HCEC 1CT (cell line): ENCODE data around the gene RFT1.

Source experiments
- DNase-seq: peaks from one replicate; pipeline ENCODE4 v3.0.0-alpha.2; 2017

Gene RFT1

GRCh38 chr3:53149699-53150098, 19.5 kb upstream of the RFT1 start:
- no peak for DNase-seq

DNA sequence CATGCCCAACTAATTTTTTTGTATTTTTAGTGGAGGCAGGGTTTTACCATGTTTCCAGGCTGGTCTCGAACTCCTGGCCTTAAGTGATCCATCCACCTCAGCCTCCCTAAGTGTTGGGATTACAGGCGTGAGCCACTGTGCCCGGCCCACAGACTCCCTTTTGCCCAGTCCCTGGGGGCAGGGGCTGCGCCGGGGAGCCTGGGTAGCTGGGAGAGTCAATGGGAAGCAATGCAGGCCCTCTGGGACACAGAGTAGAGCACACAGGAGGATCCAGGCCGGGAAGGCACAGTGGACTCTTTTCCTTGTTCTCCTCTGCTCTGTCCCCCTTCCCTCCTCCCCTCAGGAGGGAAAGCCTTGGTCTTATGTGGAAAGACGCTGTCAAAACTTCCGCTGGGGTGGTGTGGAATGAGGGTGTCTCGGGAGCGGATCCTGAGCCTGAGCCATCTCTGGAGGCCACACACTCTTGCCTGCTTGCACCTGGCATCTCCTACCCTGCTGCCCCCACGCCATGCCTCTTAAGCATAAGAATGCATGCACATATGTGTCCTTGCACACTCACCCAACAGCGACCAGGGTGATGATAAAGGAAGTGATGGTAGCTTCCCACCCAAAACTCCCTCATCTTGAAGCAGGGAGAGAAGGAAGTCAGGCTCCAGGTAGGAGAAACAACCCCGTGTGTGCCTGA, 18.9 kb upstream of the RFT1 start:
- DNase-seq = no peak

DNA sequence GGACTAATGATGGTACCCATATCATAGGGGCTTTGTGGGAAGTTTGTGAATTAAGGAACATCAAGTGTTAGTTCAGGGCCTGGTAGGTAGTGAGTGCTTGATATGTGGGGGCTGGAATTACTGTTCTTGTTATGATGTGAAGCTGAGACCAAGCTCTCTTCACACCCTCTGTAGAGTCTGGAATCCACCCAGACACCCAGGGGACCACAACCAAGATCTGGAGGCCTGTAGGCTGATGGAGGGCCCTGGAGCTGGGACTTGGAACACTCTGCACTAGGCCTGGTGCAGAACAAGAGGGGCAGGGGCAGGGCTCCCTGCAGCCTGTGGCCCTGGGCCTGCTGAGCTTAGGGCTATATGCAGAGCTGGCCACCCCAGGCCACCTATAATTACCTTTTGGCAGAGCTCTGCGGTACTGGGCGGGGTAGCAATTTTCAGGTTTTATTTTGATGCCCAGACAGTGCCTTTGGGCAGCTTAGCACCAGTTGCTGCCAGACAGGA, 17.7 kb upstream of the RFT1 start:
- DNase-seq = no peak

GRCh38 chr3:53147151-53147902, 17.1 kb upstream of the RFT1 start:
- DNase-seq = peak; percentile 19

DNA sequence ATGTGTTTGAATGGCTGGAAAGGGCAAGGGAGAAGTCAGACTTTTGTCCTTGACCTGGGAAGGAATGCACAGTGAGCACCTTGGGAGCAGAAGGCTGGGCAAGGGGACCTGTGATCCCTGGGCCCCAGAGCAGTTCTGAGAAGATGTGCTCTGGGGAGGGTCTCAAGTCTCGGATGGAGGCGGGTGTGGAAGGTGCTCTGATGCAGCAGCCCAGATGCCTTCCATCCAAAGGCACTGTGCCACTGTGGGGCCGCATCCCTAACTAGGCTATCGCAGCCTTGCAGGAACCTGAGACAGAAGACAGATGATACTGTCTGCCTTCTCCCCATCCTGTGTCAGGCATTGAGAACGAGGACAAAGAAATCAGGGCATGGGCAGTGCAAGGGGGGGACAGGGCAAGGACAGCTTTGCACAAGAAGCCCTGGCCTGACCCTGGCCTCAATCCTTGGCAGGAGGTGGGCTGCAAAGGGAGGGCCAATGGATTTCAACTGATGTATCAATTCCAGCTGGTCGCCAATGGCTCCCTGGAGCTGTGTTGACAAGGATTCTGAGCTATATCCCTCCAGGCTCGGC, 16.2 kb upstream of the RFT1 start:
- DNase-seq = no peak

- DNase-seq = no peak
Observed at GRCh38 chr3:53145713-53146080, 15.5 kb upstream of the RFT1 start.

DNA sequence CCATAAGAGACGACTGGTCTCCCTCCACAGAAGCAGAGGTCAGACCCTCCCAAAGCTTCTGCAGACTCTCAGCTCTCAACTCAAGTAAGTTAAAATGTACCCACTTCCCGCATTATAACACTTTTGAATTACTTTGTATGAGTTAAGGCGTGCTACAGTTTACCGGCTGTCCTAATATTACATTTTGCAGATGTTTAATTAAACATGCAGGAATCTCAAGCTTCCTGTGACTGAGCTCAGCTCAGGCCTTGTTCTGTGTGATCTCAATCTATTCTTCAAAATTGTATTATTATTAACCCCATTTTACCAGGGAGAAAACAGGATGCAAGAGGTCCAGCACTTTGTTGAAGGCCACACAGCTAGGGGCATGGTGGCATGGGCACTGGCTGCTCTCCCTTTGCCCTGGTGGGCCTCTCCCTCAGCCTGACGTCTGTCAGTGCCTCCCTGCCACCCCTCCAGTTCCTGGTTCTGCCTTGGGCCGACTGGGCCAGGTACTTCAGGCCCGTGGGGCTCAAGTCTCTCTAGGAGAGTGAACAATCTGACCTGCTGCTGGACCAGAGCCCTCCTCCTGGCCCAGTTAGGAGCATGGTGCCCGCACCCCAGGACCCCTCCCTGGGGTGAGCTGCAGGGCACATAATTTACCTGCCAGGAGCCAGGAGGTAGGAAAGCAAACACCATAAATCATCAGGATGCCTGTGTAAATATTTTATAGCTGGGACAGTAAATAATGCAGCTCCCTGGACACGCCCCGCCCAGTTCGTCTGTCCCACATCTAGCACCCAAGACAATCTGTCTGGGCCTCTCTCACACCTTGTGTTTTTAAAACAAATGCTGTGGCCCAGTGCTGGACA, 14.9 kb upstream of the RFT1 start:
- DNase-seq = no peak

DNA sequence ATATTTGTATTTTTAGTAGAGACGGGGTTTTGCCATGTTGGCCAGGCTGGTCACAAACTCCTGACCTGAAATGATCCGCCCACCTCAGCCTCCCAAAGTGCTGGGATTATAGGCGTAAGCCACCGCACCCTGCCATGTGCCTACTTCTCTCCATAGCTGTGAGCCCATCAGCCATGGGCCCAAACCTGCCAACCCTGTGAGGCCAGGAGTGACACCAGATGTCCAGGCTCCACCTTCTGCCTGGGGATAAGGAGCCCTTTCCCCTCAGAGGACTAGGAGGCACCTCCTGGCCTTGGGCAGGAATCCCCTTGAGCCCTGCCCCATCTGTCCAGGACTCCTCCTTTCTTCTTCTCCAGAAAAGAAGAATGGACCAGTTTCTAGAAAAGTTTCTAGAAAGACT, 14.2 kb upstream of the RFT1 start:
- DNase-seq = no peak

DNA sequence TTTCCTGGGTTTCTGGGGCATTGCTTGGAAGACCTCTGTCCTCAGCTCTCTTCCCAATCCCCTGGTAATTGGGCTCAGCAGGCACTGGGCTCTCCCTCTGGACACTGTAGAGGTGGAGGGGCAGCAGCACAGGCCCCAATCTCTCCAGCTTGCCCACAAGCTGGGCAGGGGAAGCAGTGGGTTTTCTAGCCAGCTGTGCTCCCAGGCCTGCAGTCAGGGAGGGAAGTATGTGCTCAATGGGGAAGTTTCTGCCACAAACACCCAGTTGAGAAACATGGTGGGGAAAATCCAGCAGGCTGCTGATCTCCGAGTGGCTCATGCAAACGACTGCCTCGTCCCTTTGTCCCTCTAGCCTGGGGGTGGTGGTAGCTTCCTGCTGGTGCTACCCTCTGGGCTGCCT, 12.8 kb upstream of the RFT1 start:
- DNase-seq = no peak

GRCh38 chr3:53140847-53141845, 10.9 kb upstream of the RFT1 start:
- peak; percentile 79 for DNase-seq

GRCh38 chr3:53139906-53140846, 9.9 kb upstream of the RFT1 start:
- no peak for DNase-seq

GRCh38 chr3:53137835-53138446, 7.7 kb upstream of the RFT1 start:
- no peak for DNase-seq

DNA sequence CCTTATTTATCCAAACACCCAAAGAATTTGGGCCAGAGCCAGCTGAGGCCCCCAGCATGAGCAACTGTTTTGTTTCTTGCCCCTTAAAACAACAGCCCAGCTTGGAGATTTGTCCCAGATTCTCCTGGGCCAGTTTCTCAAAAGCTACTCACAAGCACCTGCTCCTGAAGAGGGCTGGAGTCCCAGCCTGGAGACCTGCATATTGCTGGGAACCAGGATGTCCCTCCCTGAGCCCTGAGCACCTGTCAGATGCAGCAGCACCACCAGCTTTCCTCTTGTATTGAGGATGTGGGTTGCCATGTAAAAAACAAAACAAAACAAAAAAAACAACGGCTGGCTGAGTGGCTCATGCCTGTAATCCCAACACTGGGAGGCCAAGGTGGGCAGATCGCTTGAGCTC, 7.0 kb upstream of the RFT1 start:
- DNase-seq = no peak

DNA sequence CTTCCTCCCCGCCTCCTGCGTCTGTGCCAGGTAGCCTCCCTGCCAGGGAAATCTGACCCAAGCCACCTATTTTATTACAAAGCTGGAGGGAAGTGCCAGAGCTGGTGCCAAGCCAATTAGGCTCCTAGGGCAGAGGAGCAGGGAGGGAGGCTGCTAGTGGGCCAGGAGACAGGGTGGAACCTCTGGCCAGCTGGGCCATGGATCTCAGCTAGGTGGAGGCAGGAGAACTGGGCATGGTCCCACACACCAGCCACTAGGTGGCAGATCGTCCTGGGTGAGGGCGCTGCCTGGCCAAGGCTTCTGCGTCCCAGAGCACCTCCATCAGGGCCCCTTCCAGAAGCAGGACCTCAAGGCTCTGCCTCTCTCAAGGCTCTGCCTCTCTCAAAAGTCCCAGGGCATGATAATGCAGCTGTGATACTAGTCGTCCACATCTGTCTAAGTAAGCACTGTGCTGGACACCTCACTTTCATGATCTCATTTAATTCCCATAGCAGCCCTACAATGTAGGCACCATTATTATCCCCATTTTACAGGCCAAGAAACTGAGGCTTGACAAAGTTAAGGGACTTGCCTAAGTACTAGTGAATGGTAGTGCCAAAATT, 4.5 kb upstream of the RFT1 start:
- DNase-seq = peak; percentile 72

DNA sequence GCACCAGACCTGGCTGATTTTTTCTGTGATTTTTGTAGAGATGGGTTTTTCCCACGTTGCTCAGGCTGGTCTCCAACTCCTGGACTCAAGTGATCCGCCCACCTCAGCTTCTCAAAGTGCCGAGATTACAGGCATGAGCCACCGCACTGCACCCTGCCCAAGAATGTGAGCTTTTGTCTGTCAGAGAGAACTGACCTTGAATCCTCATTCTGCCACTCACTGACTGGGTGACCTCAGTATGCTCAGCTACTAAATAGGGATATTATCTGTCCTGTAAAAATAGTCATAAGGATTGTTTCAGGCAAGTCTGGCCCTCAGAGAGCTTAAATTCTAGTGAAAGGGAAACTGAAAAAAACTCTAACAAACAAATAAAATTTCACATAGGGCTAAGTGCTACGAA, 2.1 kb upstream of the RFT1 start:
- DNase-seq = no peak

DNA sequence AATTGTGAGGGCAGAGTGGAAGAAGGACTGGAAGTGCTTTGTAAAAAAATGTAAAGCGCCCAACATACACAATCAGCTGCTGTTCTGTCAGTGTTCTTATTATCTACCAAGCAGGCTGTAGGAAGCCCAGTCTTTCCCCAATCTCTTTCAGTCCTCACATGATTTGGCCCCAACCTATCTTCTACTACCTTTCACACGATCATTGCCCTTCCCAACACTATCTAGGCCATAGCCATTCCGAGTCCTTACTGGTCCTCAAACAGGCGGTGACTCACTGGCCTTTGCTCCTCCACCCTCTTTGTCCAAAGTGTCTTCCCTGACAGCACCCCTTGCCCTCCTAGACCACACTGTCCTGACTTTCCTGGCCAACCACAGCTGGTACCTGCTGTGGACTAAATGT, 861 bp upstream of the RFT1 start:
- DNase-seq = no peak

DNA sequence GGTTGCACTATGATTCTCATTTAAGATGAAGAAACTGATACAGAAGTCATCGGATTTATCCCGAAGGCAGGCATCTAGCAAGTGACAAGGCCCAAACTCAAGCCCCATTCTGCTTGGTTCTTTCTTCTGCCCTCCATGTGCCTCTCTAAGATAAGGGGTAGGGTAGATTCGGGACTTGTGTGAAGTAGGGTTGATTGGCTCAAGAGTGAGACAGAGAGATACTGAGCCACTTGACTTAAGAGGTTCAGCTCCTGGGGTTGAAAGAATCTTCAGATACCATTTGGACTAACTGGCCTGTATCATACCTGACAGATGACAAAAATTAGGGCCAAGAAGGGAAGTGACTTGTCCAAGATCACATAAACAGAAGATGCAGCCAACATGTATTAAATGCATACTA, 891 bp downstream of the RFT1 start:
- no peak for DNase-seq

GRCh38 chr3:53126601-53127000, 3.6 kb downstream of the RFT1 start:
- DNase-seq = no peak

DNA sequence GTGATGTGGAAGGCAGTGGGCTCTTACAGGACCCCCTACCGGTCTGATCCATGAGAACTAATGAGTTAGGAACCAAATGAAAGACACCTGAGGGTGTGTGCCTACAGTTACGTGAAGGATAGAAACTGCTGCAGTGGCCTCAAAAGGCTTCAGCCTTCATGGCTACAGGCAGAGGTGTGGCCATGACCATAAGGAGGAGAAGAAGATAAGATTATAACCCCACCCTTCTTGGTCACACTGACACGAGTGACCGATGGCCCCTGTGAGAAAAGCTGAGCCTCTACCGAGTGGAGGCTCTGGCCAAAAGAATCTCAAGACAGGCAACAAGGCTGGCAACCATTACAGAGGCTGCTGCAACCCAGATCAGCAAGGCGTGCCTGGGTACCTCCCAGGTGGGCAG, 6.3 kb downstream of the RFT1 start:
- DNase-seq = no peak

DNA sequence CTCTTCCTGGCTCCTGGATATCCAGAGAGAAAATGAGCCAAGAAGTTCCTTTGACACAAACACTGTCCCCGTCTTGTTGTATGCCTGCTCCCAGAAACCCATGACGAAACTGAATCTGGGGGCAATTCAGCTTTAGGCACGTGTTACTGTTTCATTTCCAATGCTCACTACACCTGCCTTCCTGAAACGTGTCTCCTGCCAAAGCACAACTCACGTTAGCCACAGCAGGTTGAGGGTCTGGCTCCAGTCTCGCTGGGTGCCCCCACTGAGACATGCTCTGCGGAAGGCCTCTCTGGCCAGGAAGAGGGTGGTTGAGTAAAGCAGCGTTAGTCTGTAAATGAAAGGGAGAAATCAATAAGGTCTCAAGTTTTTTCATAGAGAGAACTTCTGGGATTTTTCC, 6.7 kb downstream of the RFT1 start:
- DNase-seq = no peak
